HEK293 (cell line): ENCODE measurements around the gene UBE2E1.

Experiments
- CTCF ChIA-PET: fragments of 350-600 bp; formaldehyde crosslinking; extraction: SDS; loops from one replicate; lab custom pipeline; 2021; ENCODE audit warnings: antibody characterized with exemption; lab: Yijun Ruan, JAX
- POLR2A ChIA-PET: fragments of 300-600 bp; formaldehyde crosslinking; extraction: SDS; loops from one replicate; lab custom pipeline; 2020; ENCODE audit warnings: antibody characterized with exemption, inconsistent platforms; lab: Yijun Ruan, JAX
- H3K27ac ChIP-seq: fragments of 200-500 bp; sonication (Bioruptor generic); 2 replicates; pipeline ENCODE4 v1.5.1; 2014; ENCODE audit warnings: low read depth, low read length, control low read depth, inconsistent platforms; ENCODE audit errors: extremely low read depth
- H3K36me3 ChIP-seq, 2 experiments: fragments of 200-500 bp in 1 of 2; sonication (Bioruptor generic) in 1 of 2; 1 replicate in 1 of 2; 2 replicates in 1 of 2; pipeline ENCODE4 v1.5.1; 2014 to 2017; ENCODE audit warnings: inconsistent platforms in 2 of 2, low read length in 2 of 2; ENCODE audit not compliant: control insufficient read depth in 2 of 2, insufficient read depth in 1 of 2
- H3K4me1 ChIP-seq: fragments of 200-500 bp; sonication (Bioruptor generic); 2 replicates; pipeline ENCODE4 v1.5.1; 2014; ENCODE audit warnings: mild to moderate bottlenecking, low read length, inconsistent platforms; ENCODE audit not compliant: control insufficient read depth, insufficient read depth
- H3K4me3 ChIP-seq: 2 replicates; pipeline ENCODE4 v1.5.1; 2011; ENCODE audit warnings: low read depth, mild to moderate bottlenecking, control low read depth, low read length, moderate library complexity
- H3K9me3 ChIP-seq: fragments of 200-500 bp; sonication (Bioruptor generic); 2 replicates; pipeline ENCODE4 v1.5.1; 2014; ENCODE audit warnings: low read depth, low read length, inconsistent platforms; ENCODE audit not compliant: control insufficient read depth, insufficient read depth
- EGR2 ChIP-seq: fragments of 450-650 bp; formaldehyde crosslinking; IDR thresholded peaks from 2 replicates; pipeline ENCODE4 v1.5.1; 2016; ENCODE audit warnings: low read depth, missing biosample characterization, missing genetic modification characterization
- GFI1B ChIP-seq: fragments of 450-650 bp; formaldehyde crosslinking; IDR thresholded peaks from 2 replicates; pipeline ENCODE4 v1.5.1; 2016; ENCODE audit warnings: missing biosample characterization, missing genetic modification characterization
- KLF9 ChIP-seq: fragments of 450-650 bp; formaldehyde crosslinking; IDR thresholded peaks from 2 replicates; pipeline ENCODE4 v1.5.1; 2016; ENCODE audit warnings: missing biosample characterization, missing genetic modification characterization, low read depth
- PRDM1 ChIP-seq: fragments of 450-650 bp; formaldehyde crosslinking; IDR thresholded peaks from 2 replicates; pipeline ENCODE4; 2016; ENCODE audit warnings: missing biosample characterization, missing genetic modification characterization
- SP3 ChIP-seq: fragments of 450-650 bp; formaldehyde crosslinking; IDR thresholded peaks from 2 replicates; pipeline ENCODE4 v1.5.1; 2016; ENCODE audit warnings: missing biosample characterization, missing genetic modification characterization
- ZBTB17 ChIP-seq: fragments of 450-650 bp; formaldehyde crosslinking; IDR thresholded peaks from 2 replicates; pipeline ENCODE4 v1.5.1; 2016; ENCODE audit warnings: missing biosample characterization, missing genetic modification characterization
- ZFHX2 ChIP-seq: fragments of 450-650 bp; formaldehyde crosslinking; conservative IDR thresholded peaks from 2 replicates; pipeline ENCODE4 v1.5.1; 2016; ENCODE audit warnings: missing biosample characterization, missing genetic modification characterization
- ZNF248 ChIP-seq: fragments of 450-650 bp; formaldehyde crosslinking; IDR thresholded peaks from 2 replicates; pipeline ENCODE4 v1.5.1; 2017; ENCODE audit warnings: missing biosample characterization, missing genetic modification characterization
- ZNF335 ChIP-seq: fragments of 450-650 bp; formaldehyde crosslinking; conservative IDR thresholded peaks from 2 replicates; pipeline ENCODE4 v1.5.1; 2016; ENCODE audit warnings: missing biosample characterization, missing genetic modification characterization
- ZNF350 ChIP-seq: fragments of 450-650 bp; formaldehyde crosslinking; IDR thresholded peaks from 2 replicates; pipeline ENCODE4 v1.5.0; 2017; ENCODE audit warnings: missing biosample characterization, mild to moderate bottlenecking, missing genetic modification characterization
- ZNF366 ChIP-seq: fragments of 450-650 bp; formaldehyde crosslinking; conservative IDR thresholded peaks from 2 replicates; pipeline ENCODE4 v1.5.1; 2016; ENCODE audit warnings: missing biosample characterization, missing genetic modification characterization
- ZNF394 ChIP-seq: fragments of 450-650 bp; formaldehyde crosslinking; IDR thresholded peaks from 2 replicates; pipeline ENCODE4 v1.5.1; 2016; ENCODE audit warnings: missing biosample characterization, missing genetic modification characterization, mild to moderate bottlenecking, moderate library complexity, borderline replicate concordance
- ZNF423 ChIP-seq: fragments of 450-650 bp; formaldehyde crosslinking; IDR thresholded peaks from 2 replicates; pipeline ENCODE4 v1.5.1; 2016; ENCODE audit warnings: missing biosample characterization, missing genetic modification characterization
- ZNF514 ChIP-seq: fragments of 450-650 bp; formaldehyde crosslinking; IDR thresholded peaks from 2 replicates; pipeline ENCODE4 v1.5.1; 2016; ENCODE audit warnings: missing biosample characterization, missing genetic modification characterization
- ZNF600 ChIP-seq: fragments of 450-650 bp; formaldehyde crosslinking; IDR thresholded peaks from 2 replicates; pipeline ENCODE4 v1.5.1; 2016; ENCODE audit warnings: missing biosample characterization, missing genetic modification characterization
- ZNF624 ChIP-seq: fragments of 450-650 bp; formaldehyde crosslinking; IDR thresholded peaks from 2 replicates; pipeline ENCODE4 v1.5.1; 2017; ENCODE audit warnings: missing biosample characterization, missing genetic modification characterization
- ZNF629 ChIP-seq: fragments of 450-650 bp; formaldehyde crosslinking; IDR thresholded peaks from 2 replicates; pipeline ENCODE4 v1.5.1; 2017; ENCODE audit warnings: missing biosample characterization, missing genetic modification characterization
- ZSCAN16 ChIP-seq: fragments of 450-650 bp; formaldehyde crosslinking; IDR thresholded peaks from 2 replicates; pipeline ENCODE4 v1.5.1; 2016; ENCODE audit warnings: missing biosample characterization, missing genetic modification characterization
- ZSCAN23 ChIP-seq: fragments of 450-650 bp; formaldehyde crosslinking; IDR thresholded peaks from 2 replicates; pipeline ENCODE4 v1.5.1; 2016; ENCODE audit warnings: missing biosample characterization, missing genetic modification characterization
- ZSCAN30 ChIP-seq: fragments of 450-650 bp; IDR thresholded peaks from 2 replicates; pipeline ENCODE4 v1.5.1; 2018; ENCODE audit warnings: missing biosample characterization, mild to moderate bottlenecking, missing genetic modification characterization, moderate library complexity
- ZXDB ChIP-seq: fragments of 450-650 bp; formaldehyde crosslinking; IDR thresholded peaks from 2 replicates; pipeline ENCODE4 v1.5.1; 2016; ENCODE audit warnings: missing biosample characterization, missing genetic modification characterization
- TF ChIP-seq, protein P1 (sequence below): fragments of 450-650 bp; formaldehyde crosslinking; IDR thresholded peaks from 2 replicates; pipeline ENCODE4 v1.5.1; 2016; ENCODE audit warnings: missing biosample characterization, missing genetic modification characterization
- TF ChIP-seq, protein P2 (sequence below): fragments of 450-650 bp; formaldehyde crosslinking; IDR thresholded peaks from 2 replicates; pipeline ENCODE4 v1.5.1; 2017; ENCODE audit warnings: missing biosample characterization, missing genetic modification characterization
- TF ChIP-seq, protein P3 (sequence below): sonication (generic); formaldehyde crosslinking; IDR thresholded peaks from 2 replicates; pipeline ENCODE4 v1.8.1; 2022; ENCODE audit warnings: mild to moderate bottlenecking, moderate library complexity, missing genetic modification reagents
- TF ChIP-seq, protein P4 (sequence below): fragments of 450-650 bp; formaldehyde crosslinking; optimal IDR thresholded peaks from 2 replicates; pipeline ENCODE3; 2016; ENCODE audit warnings: missing biosample characterization, mild to moderate bottlenecking, missing genetic modification characterization

Gene UBE2E1

DNA sequence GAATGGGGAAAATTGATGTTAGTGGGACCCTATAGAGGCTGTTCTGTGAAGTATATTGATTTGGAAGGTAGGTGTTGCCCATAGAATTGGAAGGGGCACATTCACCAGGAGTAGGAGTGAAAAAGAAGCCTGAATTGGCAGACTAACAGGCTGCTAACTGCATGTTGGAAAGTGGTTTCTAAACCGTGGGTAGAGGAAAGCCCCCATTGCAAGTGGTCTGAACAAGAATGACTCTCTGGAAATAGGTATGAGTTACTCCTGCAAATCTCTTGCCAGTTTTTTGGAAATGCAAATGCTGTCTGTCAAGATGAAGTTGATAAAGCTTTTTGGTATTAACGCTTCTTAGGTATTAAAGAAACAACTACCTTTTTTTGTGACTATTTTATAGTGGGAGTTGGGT lies 3.5 kb downstream of the UBE2E1 start:
- H3K27ac ChIP-seq, result no peak overlapping the region
- 0 out of 2 replicates have a peak, but pooled peaks cover 6% of the 10 kb centered on the region for H3K4me1 ChIP-seq
- H3K9me3 ChIP-seq, result no peaks in the 10 kb centered on the region
- CTCF ChIA-PET, result interaction anchor here (0.6 to 0.7 kb wide), 2 partner anchors 70 to 323 kb away, joined by 3 read pairs; no protein-coding TSS in a partner anchor
- peaks cover 0 to 32% of the 10 kb centered on the region in 2 experiments; a peak in 1 of 3 replicates for H3K36me3 ChIP-seq
- TF ChIP-seq PRDM1 (tag by site-specific recombination), result peak; percentile 96
- TF ChIP-seq ZSCAN23 (tag by site-specific recombination), result no peak
- TF ChIP-seq ZNF600 (tag by site-specific recombination), result 0 out of 2 replicates have a peak, but pooled peaks have one; percentile 11
- no peak for TF ChIP-seq ZNF248 (tag by site-specific recombination)
- TF ChIP-seq, protein P1, sequence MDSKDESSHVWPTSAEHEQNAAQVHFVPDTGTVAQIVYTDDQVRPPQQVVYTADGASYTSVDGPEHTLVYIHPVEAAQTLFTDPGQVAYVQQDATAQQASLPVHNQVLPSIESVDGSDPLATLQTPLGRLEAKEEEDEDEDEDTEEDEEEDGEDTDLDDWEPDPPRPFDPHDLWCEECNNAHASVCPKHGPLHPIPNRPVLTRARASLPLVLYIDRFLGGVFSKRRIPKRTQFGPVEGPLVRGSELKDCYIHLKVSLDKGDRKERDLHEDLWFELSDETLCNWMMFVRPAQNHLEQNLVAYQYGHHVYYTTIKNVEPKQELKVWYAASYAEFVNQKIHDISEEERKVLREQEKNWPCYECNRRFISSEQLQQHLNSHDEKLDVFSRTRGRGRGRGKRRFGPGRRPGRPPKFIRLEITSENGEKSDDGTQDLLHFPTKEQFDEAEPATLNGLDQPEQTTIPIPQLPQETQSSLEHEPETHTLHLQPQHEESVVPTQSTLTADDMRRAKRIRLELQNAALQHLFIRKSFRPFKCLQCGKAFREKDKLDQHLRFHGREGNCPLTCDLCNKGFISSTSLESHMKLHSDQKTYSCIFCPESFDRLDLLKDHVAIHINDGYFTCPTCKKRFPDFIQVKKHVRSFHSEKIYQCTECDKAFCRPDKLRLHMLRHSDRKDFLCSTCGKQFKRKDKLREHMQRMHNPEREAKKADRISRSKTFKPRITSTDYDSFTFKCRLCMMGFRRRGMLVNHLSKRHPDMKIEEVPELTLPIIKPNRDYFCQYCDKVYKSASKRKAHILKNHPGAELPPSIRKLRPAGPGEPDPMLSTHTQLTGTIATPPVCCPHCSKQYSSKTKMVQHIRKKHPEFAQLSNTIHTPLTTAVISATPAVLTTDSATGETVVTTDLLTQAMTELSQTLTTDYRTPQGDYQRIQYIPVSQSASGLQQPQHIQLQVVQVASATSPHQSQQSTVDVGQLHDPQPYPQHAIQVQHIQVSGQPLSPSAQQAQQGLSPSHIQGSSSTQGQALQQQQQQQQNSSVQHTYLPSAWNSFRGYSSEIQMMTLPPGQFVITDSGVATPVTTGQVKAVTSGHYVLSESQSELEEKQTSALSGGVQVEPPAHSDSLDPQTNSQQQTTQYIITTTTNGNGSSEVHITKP (tag by site-specific recombination), result peak; percentile 57
- TF ChIP-seq, protein P2, sequence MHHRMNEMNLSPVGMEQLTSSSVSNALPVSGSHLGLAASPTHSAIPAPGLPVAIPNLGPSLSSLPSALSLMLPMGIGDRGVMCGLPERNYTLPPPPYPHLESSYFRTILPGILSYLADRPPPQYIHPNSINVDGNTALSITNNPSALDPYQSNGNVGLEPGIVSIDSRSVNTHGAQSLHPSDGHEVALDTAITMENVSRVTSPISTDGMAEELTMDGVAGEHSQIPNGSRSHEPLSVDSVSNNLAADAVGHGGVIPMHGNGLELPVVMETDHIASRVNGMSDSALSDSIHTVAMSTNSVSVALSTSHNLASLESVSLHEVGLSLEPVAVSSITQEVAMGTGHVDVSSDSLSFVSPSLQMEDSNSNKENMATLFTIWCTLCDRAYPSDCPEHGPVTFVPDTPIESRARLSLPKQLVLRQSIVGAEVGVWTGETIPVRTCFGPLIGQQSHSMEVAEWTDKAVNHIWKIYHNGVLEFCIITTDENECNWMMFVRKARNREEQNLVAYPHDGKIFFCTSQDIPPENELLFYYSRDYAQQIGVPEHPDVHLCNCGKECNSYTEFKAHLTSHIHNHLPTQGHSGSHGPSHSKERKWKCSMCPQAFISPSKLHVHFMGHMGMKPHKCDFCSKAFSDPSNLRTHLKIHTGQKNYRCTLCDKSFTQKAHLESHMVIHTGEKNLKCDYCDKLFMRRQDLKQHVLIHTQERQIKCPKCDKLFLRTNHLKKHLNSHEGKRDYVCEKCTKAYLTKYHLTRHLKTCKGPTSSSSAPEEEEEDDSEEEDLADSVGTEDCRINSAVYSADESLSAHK (tag by site-specific recombination), result peak; percentile 77
- peak; percentile 52; the same call in 1 of the 2 replicates for TF ChIP-seq ZFHX2 (tag by site-specific recombination)
- 0 out of 2 replicates have a peak, but pooled peaks have one; percentile 32 for TF ChIP-seq EGR2 (tag by site-specific recombination)
- POLR2A ChIA-PET, result no interaction called here
- no peak overlapping the region for H3K4me3 ChIP-seq

DNA sequence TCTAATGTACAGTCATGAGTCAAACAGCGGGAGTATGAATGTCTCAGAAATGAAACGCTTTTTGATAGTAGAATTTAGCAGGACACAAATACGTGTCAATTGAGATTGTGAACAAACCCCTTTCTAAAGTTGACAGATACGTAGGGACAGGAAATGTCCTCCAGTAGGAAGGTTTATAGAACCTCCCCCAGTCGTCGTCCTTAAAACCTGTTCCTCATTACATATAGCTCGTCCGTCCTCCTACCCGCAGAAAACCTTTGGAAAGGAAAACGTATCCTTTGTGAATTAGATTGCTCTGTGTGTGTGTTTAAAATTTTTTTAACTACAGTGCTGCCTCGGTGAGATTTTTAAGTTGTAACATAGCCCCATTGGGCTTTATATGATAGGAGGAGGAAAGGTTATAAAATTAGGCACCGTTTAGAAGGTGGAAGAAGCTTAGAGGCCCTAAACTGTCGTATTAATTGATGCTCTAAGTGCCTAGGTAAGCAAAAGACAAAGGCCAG lies 4.1 kb downstream of the UBE2E1 start:
- Histone ChIP-seq H3K4me3 (peak overlapping the region; percentile 60; the same call in 1 of the 2 replicates), H3K36me3 (peaks cover under 1 to 32% of the 10 kb centered on the region in 2 experiments; a peak in 2 of 3 replicates), H3K27ac (peak overlapping the region; percentile 94), H3K4me1 (0 out of 2 replicates have a peak, but pooled peaks cover 6% of the 10 kb centered on the region), H3K9me3 (no peaks in the 10 kb centered on the region)
- ChIA-PET CTCF (interaction anchor here (0.6 kb wide), 1 partner anchor 323 kb away, joined by 3 read pairs; no protein-coding TSS in a partner anchor), POLR2A (interaction anchor here (0.7 to 0.8 kb wide), 2 partner anchors 37 to 107 kb away, joined by 4 to 5 read pairs; partner anchors contain the start of genes NKIRAS1 and RPL15)
- TF ChIP-seq, protein P3, sequence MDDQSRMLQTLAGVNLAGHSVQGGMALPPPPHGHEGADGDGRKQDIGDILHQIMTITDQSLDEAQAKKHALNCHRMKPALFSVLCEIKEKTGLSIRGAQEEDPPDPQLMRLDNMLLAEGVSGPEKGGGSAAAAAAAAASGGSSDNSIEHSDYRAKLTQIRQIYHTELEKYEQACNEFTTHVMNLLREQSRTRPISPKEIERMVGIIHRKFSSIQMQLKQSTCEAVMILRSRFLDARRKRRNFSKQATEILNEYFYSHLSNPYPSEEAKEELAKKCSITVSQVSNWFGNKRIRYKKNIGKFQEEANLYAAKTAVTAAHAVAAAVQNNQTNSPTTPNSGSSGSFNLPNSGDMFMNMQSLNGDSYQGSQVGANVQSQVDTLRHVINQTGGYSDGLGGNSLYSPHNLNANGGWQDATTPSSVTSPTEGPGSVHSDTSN (CRISPR knock-in tag), result no peak
- no peak for TF ChIP-seq ZNF624 (tag by site-specific recombination)
- TF ChIP-seq ZNF629 (tag by site-specific recombination), result 0 out of 2 replicates have a peak, but pooled peaks have one; percentile 43
- peak; percentile 39; the same call in 1 of the 2 replicates for TF ChIP-seq ZBTB17
- no peak for TF ChIP-seq ZNF514 (tag by site-specific recombination)
- 0 out of 2 replicates have a peak, but pooled peaks have one; percentile 31 for TF ChIP-seq ZNF394 (tag by site-specific recombination)
- peak; percentile 48; the same call in 1 of the 2 replicates for TF ChIP-seq SP3 (tag by site-specific recombination)
- TF ChIP-seq ZSCAN16, result peak; percentile 99
- TF ChIP-seq, protein P4, sequence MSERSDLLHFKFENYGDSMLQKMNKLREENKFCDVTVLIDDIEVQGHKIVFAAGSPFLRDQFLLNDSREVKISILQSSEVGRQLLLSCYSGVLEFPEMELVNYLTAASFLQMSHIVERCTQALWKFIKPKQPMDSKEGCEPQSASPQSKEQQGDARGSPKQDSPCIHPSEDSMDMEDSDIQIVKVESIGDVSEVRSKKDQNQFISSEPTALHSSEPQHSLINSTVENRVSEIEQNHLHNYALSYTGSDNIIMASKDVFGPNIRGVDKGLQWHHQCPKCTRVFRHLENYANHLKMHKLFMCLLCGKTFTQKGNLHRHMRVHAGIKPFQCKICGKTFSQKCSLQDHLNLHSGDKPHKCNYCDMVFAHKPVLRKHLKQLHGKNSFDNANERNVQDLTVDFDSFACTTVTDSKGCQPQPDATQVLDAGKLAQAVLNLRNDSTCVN (tag by site-specific recombination), result no peak
- no peak for TF ChIP-seq GFI1B
- no peak for TF ChIP-seq ZSCAN30 (tag by site-specific recombination)
- no peak for TF ChIP-seq ZNF600 (tag by site-specific recombination)
- TF ChIP-seq ZXDB, result no peak; the same call in 1 of the 2 replicates
- TF ChIP-seq ZNF423 (tag by site-specific recombination), result no peak
- no peak for TF ChIP-seq ZNF350 (tag by site-specific recombination)
- TF ChIP-seq ZNF335 (tag by site-specific recombination), result peak; percentile 69
- peak; percentile 62; the same call in 1 of the 2 replicates for TF ChIP-seq ZNF366 (tag by site-specific recombination)
- TF ChIP-seq KLF9 (tag by site-specific recombination), result no peak
